Ishikawa (cell line): Measurements from ENCODE around the gene ALDH7A1.

Experiments used
- CEBPB ChIP-seq: IDR thresholded peaks from 2 replicates; pipeline ENCODE4 v1.6.1; 2012
- CREB1 ChIP-seq: IDR thresholded peaks from 2 replicates; pipeline ENCODE4 v1.6.1; 2012; ENCODE audit warnings: low read depth
- EGR1 ChIP-seq: IDR thresholded peaks from 2 replicates; pipeline ENCODE4 v1.6.1; 2012
- EP300 ChIP-seq: IDR thresholded peaks from 2 replicates; pipeline ENCODE4 v1.6.1; 2012; ENCODE audit warnings: borderline replicate concordance
- FOXM1 ChIP-seq: IDR thresholded peaks from 2 replicates; pipeline ENCODE4 v1.6.1; 2012; ENCODE audit warnings: low read depth, borderline replicate concordance
- MAX ChIP-seq: IDR thresholded peaks from 2 replicates; pipeline ENCODE4 v1.6.1; 2012
- NFIC ChIP-seq: IDR thresholded peaks from 2 replicates; pipeline ENCODE4 v1.6.1; 2012
- RAD21 ChIP-seq: IDR thresholded peaks from 2 replicates; pipeline ENCODE4 v1.6.1; 2012; ENCODE audit warnings: low read depth
- REST ChIP-seq: IDR thresholded peaks from 2 replicates; pipeline ENCODE4 v1.6.1; 2012; ENCODE audit warnings: low read depth, mild to moderate bottlenecking
- TAF1 ChIP-seq: IDR thresholded peaks from 2 replicates; pipeline ENCODE4 v1.6.1; 2012; ENCODE audit warnings: low read depth, mild to moderate bottlenecking
- TCF12 ChIP-seq: IDR thresholded peaks from 2 replicates; pipeline ENCODE4 v1.6.1; 2012; ENCODE audit warnings: low read depth
- TEAD4 ChIP-seq: IDR thresholded peaks from 2 replicates; pipeline ENCODE4 v1.6.1; 2012
- USF1 ChIP-seq: IDR thresholded peaks from 2 replicates; pipeline ENCODE4 v1.6.1; 2012
- YY1 ChIP-seq: IDR thresholded peaks from 2 replicates; pipeline ENCODE4 v1.6.1; 2012; ENCODE audit warnings: low read depth
- ZBTB7A ChIP-seq: IDR thresholded peaks from 2 replicates; pipeline ENCODE4 v1.6.1; 2012; ENCODE audit warnings: low read depth

Gene ALDH7A1

GRCh38 chr5:126516852-126517251 lies 78.2 kb downstream of the ALDH7A1 start:
- TF ChIP-seq EGR1, result no peak
- no peak for TF ChIP-seq EP300
- no peak for TF ChIP-seq MAX
- no peak for TF ChIP-seq TCF12
- no peak for TF ChIP-seq YY1
- TF ChIP-seq REST, result no peak

GRCh38 chr5:126516133-126516532 lies 78.9 kb downstream of the ALDH7A1 start:
- no peak for TF ChIP-seq FOXM1
- no peak for TF ChIP-seq USF1
- TF ChIP-seq CREB1, result no peak
- TF ChIP-seq TEAD4, result no peak
- TF ChIP-seq CEBPB, result no peak
- TF ChIP-seq NFIC, result no peak
- TF ChIP-seq ZBTB7A, result no peak
- no peak for TF ChIP-seq EP300
- TF ChIP-seq MAX, result no peak
- TF ChIP-seq EGR1, result no peak
- no peak for TF ChIP-seq TCF12
- TF ChIP-seq REST, result no peak
- no peak for TF ChIP-seq TAF1
- TF ChIP-seq YY1, result no peak

GRCh38 chr5:126515337-126515736 lies 79.7 kb downstream of the ALDH7A1 start:
- TF ChIP-seq CEBPB, result no peak
- TF ChIP-seq RAD21, result no peak
- no peak for TF ChIP-seq YY1
- TF ChIP-seq NFIC, result no peak

GRCh38 chr5:126514558-126515141 lies 80.4 kb downstream of the ALDH7A1 start:
- TF ChIP-seq TCF12 (no peak), REST (no peak), USF1 (no peak)

- TF ChIP-seq RAD21, result no peak
- TF ChIP-seq NFIC, result no peak
- no peak for TF ChIP-seq TAF1
- TF ChIP-seq ZBTB7A, result no peak
- no peak for TF ChIP-seq REST
- no peak for TF ChIP-seq CREB1
- TF ChIP-seq YY1, result no peak
- no peak for TF ChIP-seq CEBPB
- TF ChIP-seq TCF12, result no peak
- no peak for TF ChIP-seq EP300
- TF ChIP-seq TEAD4, result no peak
- no peak for TF ChIP-seq EGR1
Measured at GRCh38 chr5:126514131-126514557, 80.9 kb downstream of the ALDH7A1 start.
